Suppressor macrophage treated with lipopolysaccharide for 1 hour (primary cell): ENCODE results near the gene TULP1.

ENCODE experiments used
- DNase-seq, 3 donors: peaks; one replicate each; pipeline ENCODE4 v3.0.0-alpha.2; 2020 to 2022

Gene TULP1

DNA sequence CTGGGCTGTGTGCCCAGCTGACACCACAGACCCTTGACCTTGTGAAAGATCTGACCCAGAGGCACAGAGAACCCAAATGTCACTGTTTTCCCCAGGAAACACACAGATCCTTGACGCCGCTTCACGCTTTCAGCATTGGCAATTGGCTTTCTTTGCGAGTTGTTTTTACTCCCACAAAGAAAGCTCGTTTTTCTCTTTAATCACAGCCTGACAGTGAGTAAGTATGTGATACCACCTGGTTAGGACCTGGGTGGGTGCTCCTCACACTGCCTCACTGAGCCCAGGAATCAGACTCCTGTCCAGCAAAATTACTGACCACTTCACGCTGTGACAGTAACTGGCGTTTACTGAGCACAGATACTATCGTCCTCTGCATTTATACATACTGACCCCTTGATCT lies 31.5 kb downstream of the TULP1 start:
- no peak for DNase-seq

DNA sequence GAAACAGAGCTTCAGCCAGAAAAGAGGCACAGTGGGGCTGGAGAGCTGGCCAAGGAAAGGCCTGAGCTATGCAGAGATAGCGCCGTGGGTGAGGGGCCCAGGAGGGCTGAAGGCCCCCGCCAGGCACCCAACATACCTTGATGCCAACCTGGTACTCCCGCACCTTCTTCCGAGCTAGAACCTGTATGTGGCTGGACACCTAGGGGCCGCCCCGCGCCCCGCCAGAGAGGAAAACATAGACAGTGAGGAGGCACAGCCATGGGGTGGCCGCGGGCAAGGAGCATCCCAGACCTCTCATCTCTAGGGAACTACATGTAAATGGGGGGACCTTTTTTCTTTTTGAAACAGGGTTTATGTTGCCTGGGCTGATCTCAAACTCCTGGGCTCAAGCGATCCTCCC lies 32.5 kb downstream of the TULP1 start:
- no peak for DNase-seq

DNA sequence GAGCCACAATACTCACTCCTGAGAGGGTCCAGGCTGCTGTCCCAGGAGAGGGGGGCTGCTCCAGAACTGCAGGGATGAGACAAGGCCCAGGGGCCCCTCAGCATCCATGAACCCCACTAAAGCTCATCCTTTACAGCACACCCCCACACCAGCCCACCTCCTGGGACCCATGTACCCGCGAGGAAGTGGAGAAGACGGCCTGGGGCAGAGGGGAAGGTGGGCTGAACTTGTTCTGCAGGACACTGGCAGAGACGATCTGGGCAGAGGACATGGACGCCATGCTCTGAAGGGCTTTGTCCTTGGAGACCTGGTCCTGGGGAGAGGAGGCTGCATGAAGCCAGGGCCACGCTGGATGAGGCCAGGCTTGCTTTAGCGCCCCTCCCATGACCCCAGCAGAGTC lies 34.4 kb downstream of the TULP1 start:
- DNase-seq, result no peak

DNA sequence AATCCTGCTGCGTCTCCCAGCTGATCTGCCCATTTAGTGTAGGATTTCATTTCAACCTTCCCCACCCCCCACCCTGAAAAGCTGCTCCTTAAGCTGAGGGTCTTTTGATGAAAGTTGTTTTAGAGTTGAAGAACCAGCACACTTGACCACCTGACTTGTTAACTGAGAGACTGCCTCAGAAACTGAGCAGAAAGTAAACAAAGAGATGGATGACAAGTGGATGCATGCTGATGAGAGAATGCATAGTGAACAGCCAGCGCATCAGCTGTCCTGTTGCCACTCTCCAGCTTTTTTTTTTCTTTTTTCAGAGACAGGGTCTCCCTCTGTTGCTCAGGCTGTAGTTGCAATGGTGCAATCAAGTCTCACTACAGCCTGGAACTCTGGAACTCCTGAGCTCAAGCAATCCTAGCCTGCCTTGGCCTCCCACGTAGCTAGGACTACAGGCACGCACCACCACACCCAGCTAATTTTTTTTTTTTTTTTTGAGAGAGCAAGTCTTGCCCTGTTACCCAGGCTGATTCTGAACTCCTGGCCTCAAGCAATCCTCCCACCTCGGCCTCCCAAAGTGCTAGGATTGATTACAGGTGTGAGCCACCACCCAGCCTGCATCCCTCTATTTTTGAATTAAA lies 35.0 kb downstream of the TULP1 start:
- no peak for DNase-seq

DNA sequence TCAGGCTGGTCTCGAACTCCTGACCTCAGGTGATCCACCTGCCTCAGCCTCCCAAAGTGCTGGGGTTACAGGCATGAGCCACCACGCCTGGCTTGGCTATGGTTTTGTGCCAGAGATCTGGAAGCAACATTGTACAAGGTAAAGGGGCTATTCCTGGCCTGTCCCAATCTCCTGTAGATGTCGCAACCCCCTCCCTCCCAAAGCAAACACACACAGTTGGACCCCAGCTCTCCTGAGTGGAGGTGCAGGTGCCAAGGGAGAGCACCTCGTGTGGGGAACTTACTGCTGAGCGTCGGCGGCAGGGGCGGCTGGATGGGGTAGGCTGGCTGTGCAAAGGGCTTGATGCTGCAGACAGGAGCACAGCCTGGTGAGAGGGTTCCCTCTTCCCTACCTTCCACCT lies 35.7 kb downstream of the TULP1 start:
- DNase-seq, result no peak

DNA sequence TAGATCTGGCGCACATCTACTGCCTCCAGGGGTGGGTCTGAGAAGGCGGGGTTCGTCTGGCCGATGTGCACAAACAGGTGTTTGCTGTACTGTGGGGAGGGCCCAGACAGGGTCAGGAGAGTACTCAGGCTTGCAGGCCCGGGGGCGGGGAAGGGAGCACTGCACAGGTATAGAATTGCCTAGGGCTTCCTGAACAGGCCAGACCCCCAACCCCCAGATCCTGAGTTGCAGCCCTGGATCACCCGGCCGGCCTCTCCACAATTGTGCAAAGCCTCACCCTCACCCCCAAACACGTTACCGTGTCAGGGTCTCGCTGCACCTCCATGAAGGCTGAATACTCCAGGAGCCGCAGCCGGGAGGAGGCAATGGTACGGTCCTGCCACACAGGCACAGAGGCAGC lies 36.7 kb downstream of the TULP1 start:
- no peak for DNase-seq

DNA sequence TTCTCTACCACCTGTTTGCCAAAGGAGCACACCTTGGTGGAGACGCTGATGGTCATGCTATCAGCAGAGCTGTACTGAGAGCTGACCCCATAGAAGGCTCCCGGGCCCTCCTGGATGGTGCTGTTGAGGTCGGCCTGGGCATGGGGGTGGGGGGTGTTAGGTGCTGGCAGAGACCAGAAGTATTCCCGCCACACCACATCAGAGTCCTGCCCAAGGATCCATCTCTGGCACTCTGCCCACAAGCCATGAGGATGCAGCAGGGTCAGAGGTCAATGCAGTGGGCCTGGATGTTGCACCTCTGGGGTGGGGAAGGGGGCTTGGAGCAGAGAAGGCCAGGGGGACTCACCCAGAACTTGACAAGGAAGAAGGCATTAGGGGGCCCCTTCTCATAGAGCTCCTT lies 37.1 kb downstream of the TULP1 start:
- no peak for DNase-seq

DNA sequence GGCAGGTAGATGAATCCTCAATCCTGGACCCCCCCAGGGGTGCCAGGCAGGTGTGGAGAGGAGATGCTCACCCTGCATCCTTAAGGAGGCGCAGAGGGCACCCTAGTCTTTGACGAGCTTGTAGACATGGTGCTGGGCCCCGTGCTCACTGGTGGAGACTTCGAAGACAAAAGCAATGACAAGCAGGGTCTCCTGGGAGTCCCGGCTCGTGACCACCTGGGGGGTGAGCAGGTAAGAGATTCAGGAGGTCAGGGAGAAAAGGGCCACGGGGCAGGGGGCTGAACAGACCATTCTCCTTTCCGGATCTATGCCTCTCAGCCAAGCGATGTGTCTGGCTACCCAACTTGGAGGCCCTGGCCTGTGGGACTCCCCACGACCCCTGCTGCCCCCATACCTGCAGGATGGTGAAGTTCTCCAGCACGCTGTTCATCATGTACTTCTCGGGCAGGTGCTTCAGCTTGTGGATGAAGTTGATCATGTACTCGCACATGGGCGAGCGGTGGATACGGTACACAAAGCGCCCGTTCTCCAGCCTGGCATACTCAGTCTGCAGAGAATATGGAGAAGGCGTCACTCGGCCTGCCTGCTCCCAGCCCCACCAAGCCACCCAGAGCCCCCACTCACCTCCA lies 37.6 kb downstream of the TULP1 start:
- no peak for DNase-seq

DNA sequence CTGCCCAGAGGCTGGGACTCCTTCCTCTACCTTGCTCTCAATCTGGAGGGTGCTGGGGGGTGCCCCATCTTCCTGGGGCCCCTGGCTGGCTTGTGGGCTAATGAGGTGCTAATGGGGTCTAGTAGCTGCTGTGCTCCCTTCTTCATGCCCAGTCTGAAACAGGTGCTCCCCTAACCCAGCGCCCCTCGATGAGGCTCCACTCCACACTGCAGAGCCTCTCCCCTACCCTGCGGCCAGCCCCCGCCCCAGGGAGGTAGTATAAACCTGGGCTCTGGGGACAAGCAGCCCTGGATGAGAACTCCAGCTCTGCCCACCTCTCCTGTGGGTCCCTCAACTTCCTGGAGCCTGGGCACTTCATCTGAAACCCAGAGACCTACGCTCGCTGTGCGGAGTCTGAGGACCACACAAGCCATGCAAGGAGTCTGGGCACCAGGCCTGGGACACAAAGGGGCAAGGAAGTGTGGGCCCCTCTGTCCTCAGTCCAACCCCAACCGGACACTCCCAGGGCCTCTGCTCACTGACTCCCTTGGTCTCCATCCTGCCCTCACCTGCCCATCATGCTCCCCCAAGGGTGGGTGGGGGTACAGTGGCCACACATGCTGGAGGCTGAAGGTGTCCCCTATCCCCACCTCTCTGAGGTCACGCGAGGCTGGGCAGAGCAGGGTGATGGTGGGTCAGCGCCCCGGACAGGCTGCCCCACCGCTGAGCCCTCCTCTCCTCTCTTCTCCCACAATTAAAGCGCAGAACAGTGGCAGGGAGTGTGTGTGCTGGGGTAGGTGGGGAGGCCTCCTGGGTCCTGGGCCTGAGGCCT lies 38.4 kb downstream of the TULP1 start:
- DNase-seq, result no peak

DNA sequence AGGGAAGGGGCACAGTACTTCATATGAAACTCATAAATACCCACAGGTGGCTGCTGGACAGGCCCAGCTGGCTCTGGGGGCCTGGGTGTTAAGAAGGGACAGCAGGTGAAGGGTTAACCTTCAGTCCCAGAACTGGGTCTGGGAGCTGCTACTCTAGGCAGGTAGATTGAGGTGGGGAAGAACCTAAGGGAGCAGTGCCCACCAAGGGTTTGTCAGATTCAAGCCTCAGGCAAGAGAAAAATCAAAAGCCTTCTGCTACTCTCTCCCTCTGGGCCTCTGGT lies 38.9 kb downstream of the TULP1 start:
- no peak for DNase-seq

DNA sequence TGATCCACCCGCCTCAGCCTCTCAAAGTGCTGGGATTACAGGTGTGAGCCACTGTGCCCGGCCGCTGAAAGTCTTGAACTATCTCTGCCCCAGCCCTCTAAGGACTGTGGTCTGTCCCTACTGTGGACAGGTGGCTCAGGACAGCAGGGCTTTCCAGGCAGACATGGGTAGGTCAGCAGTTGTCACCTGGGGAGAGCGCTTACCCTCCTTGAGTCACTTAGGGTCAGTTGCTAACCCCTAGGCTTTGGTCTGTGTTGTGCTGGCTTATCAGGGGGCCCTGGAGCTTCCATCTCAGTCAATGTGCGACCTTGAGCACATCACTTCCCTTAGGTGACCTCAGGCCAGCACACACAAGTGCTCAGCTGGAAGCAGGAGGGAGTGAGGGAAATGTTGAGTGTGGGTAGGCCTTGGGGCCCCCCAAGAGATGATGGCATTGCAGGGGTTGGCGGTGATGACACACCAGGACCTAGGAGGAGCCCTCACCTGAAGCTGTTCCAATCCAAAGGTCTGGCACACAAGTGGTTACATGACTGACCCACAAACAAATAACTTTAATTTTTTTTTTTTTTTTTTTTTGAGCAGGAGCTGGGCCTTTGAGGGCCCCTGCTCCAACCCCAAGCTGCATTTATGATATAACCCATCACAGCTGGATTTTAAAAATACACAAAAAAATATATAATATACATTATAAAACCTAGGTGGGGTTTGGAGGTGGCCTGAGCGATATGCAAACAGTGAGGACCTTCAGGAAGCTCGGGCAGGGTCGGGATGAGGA lies 39.4 kb downstream of the TULP1 start:
- DNase-seq, result no peak

DNA sequence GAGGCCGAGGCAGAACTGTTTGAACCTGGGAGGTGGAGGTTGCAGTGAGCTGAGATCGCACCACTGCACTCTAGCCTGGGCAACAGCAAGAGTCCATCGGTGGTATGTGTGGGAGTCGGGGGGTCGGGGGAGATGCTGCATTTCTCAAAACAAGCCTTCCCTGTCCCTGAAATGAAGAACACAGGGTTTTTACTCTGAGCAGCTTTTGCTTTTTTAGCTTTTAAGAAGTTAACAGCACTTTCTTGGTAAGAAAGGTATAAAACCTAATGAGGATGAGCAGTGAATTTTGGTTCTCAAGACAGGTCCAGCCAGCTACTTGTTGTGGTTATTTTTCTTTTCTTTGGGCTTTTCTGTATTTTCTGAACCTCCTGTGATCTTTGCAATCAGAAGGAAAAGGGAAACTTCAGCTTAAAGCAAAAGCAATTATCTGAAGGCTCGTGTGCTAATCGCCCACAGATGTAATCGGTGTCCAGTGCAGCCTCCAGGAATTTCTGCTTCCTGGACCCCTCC lies 40.8 kb downstream of the TULP1 start:
- no peak for DNase-seq

DNA sequence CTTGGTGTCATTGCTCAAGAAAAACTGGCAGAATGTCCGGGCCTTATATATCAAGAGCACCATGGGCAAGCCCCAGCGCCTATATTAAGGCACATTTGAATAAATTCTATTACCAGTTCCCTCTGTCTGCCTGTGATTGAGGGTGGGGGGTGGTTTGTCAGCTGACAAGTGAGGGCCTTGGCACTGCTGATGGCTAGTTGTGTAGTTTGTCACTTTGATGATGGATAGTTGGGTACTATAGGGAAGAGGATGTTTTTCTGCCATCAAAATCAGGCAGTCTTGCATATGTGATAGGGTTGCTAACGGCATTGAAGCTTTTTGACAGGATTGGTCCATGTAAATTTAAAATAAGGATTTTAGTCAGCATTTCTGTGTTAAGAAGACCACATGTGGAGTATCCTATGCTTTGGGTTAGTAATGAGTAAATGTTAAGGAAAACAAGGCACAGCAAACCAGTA lies 42.0 kb downstream of the TULP1 start:
- no peak for DNase-seq

DNA sequence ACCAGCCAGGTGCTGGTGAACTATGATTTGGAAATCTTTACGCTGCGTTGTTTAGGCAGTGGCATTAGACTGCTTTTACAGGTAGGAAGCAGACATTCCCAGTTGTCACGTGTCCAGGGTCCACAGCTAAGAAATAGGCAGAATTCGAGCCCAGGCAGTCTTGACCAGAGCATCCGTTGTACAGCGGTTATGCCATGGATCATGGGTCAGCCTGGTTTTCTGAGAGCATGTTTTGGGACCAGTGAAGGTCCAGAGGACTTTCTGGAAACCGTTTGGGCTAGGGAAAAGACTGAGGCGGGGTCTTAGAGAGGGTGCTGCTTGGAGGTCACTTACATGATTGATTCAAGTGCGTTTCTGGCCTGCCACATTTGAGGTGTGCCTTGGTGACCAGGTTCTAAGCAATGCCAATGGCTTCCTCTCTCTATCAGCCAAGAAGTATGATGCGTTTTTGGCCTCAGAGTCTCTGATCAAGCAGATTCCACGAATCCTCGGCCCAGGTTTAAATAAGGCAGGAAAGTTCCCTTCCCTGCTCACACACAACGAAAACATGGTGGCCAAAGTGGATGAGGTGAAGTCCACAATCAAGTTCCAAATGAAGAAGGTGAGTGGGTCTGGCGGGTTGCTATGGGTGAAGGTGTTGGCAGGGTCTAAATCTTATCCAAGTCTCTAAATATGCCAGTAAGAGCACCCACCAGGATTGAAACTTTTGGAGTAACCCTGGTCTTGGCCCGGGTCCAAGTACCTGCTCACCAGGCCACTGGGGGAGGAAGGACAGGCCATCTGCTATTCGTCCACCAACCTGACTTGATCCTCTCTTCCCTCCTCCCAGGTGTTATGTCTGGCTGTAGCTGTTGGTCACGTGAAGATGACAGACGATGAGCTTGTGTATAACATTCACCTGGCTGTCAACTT lies 42.7 kb downstream of the TULP1 start:
- DNase-seq, result no peak

DNA sequence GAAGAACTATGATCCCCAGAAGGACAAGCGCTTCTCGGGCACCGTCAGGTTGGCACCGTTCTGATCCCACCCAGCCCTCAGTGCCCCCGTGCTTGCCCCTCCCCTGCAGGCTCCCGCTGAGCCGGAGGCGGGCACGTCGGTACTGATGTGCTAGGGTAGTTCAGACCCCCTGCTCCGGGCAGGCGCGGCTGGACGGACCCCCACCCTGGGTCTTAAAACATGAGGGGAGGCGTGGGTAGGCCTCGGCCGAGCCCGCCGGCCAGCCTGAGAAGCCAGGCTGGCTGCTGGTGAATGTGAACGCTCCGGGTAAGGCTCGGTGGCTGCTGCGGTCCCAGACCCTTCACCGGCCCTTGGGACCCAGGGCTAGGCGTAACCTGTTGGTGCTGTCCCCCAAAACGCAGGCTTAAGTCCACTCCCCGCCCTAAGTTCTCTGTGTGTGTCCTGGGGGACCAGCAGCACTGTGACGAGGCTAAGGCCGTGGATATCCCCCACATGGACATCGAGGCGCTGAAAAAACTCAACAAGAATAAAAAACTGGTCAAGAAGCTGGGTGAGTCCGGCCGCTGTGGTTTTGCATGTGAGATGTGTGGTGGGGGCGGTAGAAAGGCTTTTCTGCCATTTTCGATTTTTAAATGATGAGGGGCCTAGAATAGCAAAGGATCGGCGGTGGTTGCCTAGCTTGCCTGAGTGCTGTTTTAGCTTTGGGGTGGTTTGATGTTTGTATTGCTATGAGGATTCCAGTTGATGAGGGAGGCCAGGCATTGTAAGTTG lies 43.5 kb downstream of the TULP1 start:
- DNase-seq, result peak in 1 of 3 donors; percentile 28

DNA sequence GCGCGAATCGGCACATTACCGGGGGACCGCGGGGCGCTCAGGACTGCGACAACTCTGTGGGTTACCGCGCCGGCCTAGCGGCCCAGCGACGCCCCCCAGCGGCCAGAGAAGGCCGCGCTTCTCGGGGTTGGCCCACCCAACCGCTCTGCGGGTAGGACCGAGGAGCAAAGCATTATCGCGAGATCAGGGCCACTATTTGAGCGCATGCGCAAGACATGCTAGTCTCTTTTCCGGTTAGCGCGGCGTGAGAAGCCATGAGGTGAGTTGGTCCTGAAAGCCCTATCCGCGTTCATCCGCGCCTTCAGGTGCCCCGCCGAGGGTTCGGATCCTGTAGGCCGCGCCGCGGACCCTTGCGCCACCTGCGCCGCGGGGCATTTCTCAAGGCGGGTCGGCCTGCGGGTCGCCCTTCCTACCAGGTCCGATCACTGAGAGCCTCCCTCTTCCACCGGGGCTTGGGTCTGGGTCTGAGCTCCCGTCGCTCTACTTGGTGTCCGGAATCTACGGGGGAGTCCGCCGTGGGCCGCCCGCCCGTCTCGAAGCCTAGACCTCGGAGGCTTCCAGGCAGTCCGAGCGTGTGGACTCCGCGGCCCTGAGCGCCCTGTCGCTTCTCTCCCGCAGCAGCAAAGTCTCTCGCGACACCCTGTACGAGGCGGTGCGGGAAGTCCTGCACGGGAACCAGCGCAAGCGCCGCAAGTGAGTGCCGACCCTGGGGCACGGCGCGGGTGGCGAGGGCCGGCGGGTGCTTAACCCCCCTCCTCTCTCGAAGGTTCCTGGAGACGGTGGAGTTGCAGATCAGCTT lies 44.3 kb downstream of the TULP1 start, which contains the start of gene RPL10A:
Gene RPL10A, plus strand, starts transcription at position 221 of the 799 bp plus-strand sequence. Its CDS starts 34 bp downstream, at position 255.
- DNase-seq, result peak; percentile 97 to 99 (median 97)

DNA sequence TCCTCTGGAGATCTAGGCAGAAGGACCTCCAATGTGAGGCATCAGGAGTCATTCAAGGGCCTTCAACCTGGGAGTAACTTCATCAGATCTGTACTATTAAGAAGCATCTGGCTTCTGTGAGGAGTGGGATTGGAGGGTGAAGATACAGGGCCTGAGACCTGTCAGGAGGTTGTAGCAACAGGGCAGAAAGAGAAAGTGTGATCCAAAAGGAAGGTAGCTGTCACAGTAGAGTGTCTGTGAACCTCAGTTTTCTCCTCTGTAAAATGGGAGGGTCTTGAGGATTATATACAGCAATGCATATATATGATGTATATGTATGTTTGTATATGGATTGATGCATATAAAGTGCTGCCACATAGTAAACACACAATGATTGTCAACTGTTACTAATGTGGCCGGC lies 47.0 kb downstream of the TULP1 start:
- no peak for DNase-seq

DNA sequence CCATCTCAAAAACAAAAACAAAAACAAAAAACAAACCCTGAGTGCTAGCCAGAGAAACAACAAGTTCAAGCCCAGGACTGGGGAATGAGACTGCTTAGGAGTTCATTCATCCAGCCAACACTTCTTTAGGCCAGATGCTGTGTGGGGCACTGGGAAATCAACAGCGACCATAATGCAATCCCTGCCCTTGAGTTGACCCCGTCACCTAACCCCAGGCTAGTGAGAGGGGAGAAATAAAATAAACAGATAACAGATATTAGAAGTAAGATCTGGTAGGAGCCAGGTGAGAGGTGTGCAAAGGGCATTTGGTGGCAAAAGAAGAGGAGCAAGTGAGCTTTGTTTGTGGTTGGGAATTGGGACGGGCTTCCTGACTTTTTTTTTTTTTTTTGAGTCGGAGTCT lies 49.4 kb downstream of the TULP1 start:
- no peak for DNase-seq

DNA sequence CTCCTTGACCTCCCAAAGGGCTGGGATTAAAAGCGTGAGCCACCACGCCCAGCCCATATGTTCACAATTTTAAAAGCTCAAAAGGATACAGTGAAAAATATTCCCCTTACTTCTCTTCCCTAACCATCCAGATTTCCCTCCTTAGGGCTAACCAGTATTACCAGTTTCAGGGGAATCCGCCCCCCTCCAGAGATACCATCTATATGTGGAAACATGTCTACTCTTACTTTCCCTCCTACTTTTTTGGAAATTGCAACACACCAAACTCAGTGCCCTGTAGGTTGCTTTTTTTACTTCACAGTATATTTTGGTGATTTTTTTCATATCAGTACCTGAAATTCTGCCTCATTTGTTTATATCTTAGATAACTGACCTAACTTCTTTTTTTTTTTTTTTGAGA lies 51.4 kb downstream of the TULP1 start:
- no peak for DNase-seq

DNA sequence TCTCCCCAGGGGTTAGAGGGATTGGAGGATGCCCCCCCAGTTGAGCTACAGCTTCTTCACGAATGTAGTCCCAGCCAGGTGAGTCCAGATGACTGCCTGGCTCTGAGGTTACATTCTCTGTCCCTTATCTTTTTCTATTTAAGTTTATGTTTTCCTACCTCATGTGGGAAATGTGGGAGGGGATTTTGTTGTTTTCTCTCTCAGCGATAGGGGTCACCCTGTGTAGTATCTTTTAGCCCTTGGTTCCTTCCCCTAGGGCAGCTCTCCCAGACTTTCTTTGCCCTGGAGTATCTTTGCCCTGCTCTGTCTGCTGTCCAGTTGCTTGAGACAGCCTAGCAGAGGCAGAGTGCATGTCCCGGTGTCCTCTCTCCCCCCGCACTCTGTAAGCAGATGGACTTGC lies 54.8 kb downstream of the TULP1 start:
- DNase-seq, result no peak
